ENCODE data around the gene TNP2. TPM values are rescaled to one million over a fixed set of nuclear protein-coding genes. Genes with fewer than 3 reads are reported as not detected.
A peak's percentile ranks its signal among the peaks of the same experiment; 100 is the strongest.
"Not testable (repeated sequence)": the region's sequence is repeated elsewhere in the genome, so short reads cannot be mapped to it uniquely, and the experiment has no call there.

Gene TNP2
- total and polyA plus RNA-seq, 8 donors: not detected

DNA sequence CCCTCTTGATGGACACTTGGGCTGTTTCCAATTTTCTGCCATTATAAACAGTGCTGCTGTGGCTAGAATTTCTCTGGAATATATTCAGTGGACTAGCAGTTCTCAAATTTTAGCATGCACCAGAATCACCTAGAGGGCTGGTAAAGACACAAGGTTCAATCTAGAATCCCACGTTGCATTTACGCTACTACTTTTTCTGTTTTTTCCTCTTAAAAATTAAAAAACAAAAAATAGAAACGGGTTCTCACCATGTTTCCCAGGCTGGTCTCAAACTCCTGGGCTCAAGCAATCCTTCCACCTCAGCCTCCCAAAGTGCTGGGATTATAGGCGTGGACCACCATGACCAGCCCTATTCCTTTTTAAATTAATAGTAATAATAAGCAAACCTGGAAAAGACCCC, 26.5 kb upstream of the TNP2 start:
- DNase-seq: no peak
- peaks cover 16 to 28% (median 25%) of the 10 kb centered on the region in 4 donors for H3K4me1 ChIP-seq
- H3K4me3 ChIP-seq: no peak overlapping the region
- 92 to 97% (median 93%) methylated on average over 4 of the region's 4 CpGs for WGBS, 5 donors
- H3K36me3 ChIP-seq: no peaks in the 10 kb centered on the region
- TF ChIP-seq, protein P1, sequence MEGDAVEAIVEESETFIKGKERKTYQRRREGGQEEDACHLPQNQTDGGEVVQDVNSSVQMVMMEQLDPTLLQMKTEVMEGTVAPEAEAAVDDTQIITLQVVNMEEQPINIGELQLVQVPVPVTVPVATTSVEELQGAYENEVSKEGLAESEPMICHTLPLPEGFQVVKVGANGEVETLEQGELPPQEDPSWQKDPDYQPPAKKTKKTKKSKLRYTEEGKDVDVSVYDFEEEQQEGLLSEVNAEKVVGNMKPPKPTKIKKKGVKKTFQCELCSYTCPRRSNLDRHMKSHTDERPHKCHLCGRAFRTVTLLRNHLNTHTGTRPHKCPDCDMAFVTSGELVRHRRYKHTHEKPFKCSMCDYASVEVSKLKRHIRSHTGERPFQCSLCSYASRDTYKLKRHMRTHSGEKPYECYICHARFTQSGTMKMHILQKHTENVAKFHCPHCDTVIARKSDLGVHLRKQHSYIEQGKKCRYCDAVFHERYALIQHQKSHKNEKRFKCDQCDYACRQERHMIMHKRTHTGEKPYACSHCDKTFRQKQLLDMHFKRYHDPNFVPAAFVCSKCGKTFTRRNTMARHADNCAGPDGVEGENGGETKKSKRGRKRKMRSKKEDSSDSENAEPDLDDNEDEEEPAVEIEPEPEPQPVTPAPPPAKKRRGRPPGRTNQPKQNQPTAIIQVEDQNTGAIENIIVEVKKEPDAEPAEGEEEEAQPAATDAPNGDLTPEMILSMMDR (IDR thresholded peaks at IDR 0.05): no peak
- no peak for TF ChIP-seq POLR2AphosphoS5 (IDR thresholded peaks at IDR 0.05)
- peak overlapping the region in 1 of 5 donors; percentile 73 for H3K27ac ChIP-seq
- no peaks in the 10 kb centered on the region for H3K27me3 ChIP-seq
- intact Hi-C loops (cut with DNase I; ENCODE audit: low total_unique reads): no loop called here
- no peaks in the 10 kb centered on the region for H3K9me3 ChIP-seq

DNA sequence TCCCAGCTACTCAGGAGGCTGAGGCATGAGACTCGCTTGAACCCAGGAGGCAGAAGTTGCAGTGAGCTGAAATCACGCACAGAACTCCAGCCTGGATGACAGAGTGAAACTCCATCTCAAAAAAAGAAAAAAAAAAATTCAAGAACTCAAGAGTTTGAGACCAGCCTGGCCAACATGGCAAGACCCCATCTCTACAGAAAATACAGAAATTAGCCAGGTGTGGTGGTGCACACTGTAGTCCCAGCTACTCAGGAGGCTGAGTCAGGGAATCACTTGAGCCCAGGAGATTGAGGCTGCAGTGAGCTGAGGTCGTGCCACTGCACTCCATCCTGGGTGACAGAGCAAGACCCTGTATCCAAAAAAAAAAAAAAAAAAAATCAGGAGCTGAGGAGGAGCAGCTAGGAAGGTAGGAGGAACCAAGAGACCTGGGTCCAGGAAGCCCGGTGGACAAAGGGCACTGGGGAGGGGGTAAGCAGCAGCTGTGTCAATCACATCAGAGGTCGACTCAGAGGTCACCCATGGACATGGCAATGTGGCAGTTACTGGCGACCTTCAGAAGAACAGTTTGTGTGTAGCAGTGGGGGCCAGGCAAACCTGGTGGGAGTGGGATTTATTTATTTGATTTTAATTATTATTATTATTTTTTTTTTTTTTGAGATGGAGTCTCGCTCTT, 23.1 kb upstream of the TNP2 start:
- Histone ChIP-seq H3K27ac (no peak overlapping the region), H3K9me3 (no peaks in the 10 kb centered on the region), H3K4me1 (peaks cover 6 to 16% (median 13%) of the 10 kb centered on the region in 4 donors), H3K27me3 (no peaks in the 10 kb centered on the region), H3K36me3 (no peaks in the 10 kb centered on the region), H3K4me3 (no peak overlapping the region)
- TF ChIP-seq POLR2AphosphoS5 (IDR thresholded peaks at IDR 0.05) (no peak), POLR2A (IDR thresholded peaks at IDR 0.05) (no peak), EP300 (IDR thresholded peaks at IDR 0.05) (no peak)
- TF ChIP-seq, protein P1 (IDR thresholded peaks at IDR 0.05): no peak
- DNase-seq: no peak
- intact Hi-C loops (cut with DNase I; ENCODE audit: low total_unique reads): no loop called here
- WGBS, 5 donors: 86 to 90% (median 88%) methylated on average over 7 of the region's 7 CpGs

DNA sequence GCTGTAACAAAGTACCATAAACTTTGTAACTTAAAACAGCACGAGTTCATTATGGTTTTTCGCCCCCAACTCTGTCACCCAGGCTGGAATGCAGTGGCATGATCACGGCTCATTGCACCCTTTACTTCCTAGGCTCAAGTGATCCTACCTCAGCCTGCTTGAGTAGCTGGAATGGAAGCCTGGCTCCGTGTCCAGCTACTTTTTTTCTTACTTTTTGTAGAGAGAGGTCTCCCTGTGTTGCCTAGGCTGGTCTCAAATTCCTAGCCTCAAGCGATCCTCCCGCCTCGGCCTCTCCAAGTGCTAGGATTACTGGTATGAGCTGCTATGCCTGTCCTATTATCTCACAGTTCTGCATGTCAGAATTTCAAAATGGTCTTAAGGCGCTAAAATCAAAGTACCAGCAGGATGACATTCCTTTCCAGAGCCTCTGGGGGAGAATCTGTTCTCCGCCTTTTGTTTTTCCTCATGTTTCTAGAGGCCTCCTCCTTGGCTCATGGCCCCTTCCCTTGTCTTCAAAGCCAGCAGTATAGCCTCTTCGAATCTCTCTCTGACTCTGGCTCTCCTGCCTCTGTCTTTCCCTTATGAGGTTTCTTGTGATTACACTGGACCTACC, 22.1 kb upstream of the TNP2 start:
- Histone ChIP-seq H3K27me3 (no peaks in the 10 kb centered on the region), H3K36me3 (no peaks in the 10 kb centered on the region), H3K9me3 (no peaks in the 10 kb centered on the region), H3K4me3 (no peak overlapping the region), H3K4me1 (peaks cover 0 to 6% (median 3%) of the 10 kb centered on the region in 4 donors), H3K27ac (no peak overlapping the region)
- peak in 1 of 2 donors; percentile 46 for DNase-seq
- intact Hi-C loops (cut with DNase I; ENCODE audit: low total_unique reads): no loop called here
- 67 to 84% (median 74%) methylated on average over 10 of the region's 10 CpGs for WGBS, 5 donors
- TF ChIP-seq, protein P1 (IDR thresholded peaks at IDR 0.05): no peak
- TF ChIP-seq POLR2AphosphoS5 (IDR thresholded peaks at IDR 0.05) (no peak), POLR2A (IDR thresholded peaks at IDR 0.05) (no peak), EP300 (IDR thresholded peaks at IDR 0.05) (no peak)

DNA sequence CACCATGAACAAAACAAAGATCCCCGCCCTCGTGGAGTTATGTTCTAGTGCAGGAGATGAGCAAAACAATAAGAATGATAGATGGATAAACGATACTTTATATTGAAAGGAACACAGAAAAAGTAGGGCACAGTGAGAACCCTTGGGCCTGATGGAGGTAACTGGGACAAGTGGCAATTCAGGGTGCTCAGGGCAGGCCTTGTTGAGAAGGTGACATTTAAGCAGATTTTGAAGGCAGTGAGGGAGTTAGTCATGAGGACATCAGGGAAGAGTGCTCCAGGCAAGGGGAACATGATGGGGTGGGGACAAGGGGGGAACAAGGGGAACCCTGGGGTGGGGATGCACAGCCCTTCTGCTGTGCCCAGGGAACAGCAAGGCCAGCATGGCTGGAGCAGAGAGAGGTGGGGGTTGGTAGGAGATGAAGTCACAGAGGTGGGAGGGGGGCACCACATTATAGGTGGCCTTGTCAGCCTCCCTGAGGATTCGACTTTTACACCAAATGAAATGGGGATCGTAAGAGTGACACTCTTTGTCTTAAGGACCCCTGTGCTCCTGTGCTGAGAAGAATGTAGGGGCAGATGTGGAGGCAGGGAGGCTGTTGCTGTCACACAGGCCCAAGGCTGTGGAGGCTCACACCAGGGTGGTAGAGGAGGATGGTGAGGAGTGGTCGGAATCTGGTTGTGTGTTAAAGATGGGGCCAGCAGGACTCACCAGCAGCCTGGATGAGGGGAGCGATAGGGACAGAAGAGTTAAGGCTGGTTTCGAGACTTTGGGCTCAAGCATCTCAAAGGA, 21.2 kb upstream of the TNP2 start:
- DNase-seq: no peak
- Histone ChIP-seq H3K9me3 (no peaks in the 10 kb centered on the region), H3K27ac (no peak overlapping the region), H3K4me3 (no peak overlapping the region), H3K4me1 (no peaks in the 10 kb centered on the region), H3K36me3 (no peaks in the 10 kb centered on the region), H3K27me3 (no peaks in the 10 kb centered on the region)
- intact Hi-C loops (cut with DNase I; ENCODE audit: low total_unique reads): no loop called here
- WGBS, 5 donors: 91 to 94% (median 93%) methylated on average over 8 of the region's 8 CpGs
- TF ChIP-seq EP300 (IDR thresholded peaks at IDR 0.05): no peak
- TF ChIP-seq, protein P1 (IDR thresholded peaks at IDR 0.05): no peak

DNA sequence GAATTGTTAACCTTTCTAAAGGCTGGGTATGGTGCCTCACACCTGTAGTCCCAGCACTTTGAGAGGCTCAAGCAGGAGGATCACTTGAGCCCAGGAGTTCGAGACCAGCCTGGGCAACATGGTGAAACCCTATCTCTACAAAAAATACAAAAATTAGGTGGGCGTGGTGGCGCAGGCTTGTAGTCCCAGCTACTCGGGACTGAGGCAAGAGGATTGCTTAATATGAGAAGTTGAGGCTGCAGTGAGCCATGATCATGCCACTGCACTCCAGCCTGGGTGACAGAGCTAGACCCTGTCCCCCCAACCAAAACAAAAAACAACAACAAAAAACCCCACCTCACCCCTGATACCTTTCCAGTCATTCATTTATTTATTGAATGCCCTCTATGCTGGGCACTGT, 20.6 kb upstream of the TNP2 start:
- DNase-seq; H3K36me3 ChIP-seq; H3K4me1 ChIP-seq; H3K27me3 ChIP-seq; intact Hi-C loops (cut with DNase I; ENCODE audit: low total_unique reads); H3K9me3 ChIP-seq; H3K4me3 ChIP-seq; H3K27ac ChIP-seq: not testable (repeated sequence)
- 81 to 96% (median 89%) methylated on average over 4 of the region's 4 CpGs for WGBS, 5 donors
